Upper lobe of left lung (tissue), 6 donors: ENCODE results near the gene PRAC1. TPM values are rescaled to one million over a fixed set of nuclear protein-coding genes. Genes with fewer than 3 reads are reported as not detected.

ENCODE experiments used
- ATAC-seq, 2 donors: fragments of 200-7000 bp; cut with Tn5 transposase; one replicate each; pipeline ENCODE4 v1.9.1; 2022; ENCODE audit warnings: mild to moderate bottlenecking in 2 of 2, moderate library complexity in 2 of 2; ENCODE audit not compliant: low FRiP score in 2 of 2
- DNase-seq, 2 donors: peaks; one replicate each; pipeline ENCODE4 v3.0.0-alpha.2; 2019 to 2020
- H3K27ac ChIP-seq, 4 donors: fragments of 200-600 bp; sonication (generic); one replicate each; pipeline ENCODE4 v1.5.1; 2016 to 2019
- H3K27me3 ChIP-seq, 4 donors: fragments of 200-600 bp; sonication (generic); one replicate each; pipeline ENCODE4 v1.5.1; 2017 to 2019
- H3K36me3 ChIP-seq, 4 donors: fragments of 200-600 bp; sonication (generic); one replicate each; pipeline ENCODE4 v1.5.1; 2016 to 2019
- H3K4me1 ChIP-seq, 4 donors: fragments of 200-600 bp; sonication (generic); one replicate each; pipeline ENCODE4 v1.5.1; 2018 to 2019
- H3K4me3 ChIP-seq, 4 donors: fragments of 200-600 bp; sonication (generic); one replicate each; pipeline ENCODE4 v1.5.1; 2017 to 2019; ENCODE audit warnings: mild to moderate bottlenecking in 2 of 4, moderate library complexity in 1 of 4
- H3K9me3 ChIP-seq, 4 donors: fragments of 200-600 bp; sonication (generic); one replicate each; pipeline ENCODE4 v1.5.1; 2018 to 2019
- EP300 ChIP-seq, 4 donors: sonication (generic); formaldehyde crosslinking; IDR thresholded peaks; one replicate each; pipeline ENCODE4 v1.5.1; 2017; ENCODE audit warnings: antibody characterized with exemption in 4 of 4, control low read depth in 2 of 4
- POLR2A ChIP-seq, 4 donors: fragments of 450-650 bp; IDR thresholded peaks; one replicate each; pipeline ENCODE4 v1.5.1; 2016 to 2017; ENCODE audit warnings: antibody characterized with exemption in 4 of 4, mild to moderate bottlenecking in 2 of 4
- POLR2AphosphoS5 ChIP-seq, 2 donors: sonication (generic); formaldehyde crosslinking; IDR thresholded peaks; one replicate each; pipeline ENCODE4 v1.5.1; 2017; ENCODE audit warnings: antibody characterized with exemption in 2 of 2
- WGBS, 2 donors: methylation state at CpG; one replicate each; pipeline ENCODE4 v1.1.5; 2017 to 2018; 5-methylcytosine and 5-hydroxymethylcytosine counted together
- total RNA-seq, 6 donors: library from RNA; depleted of rRNA in 4 of 6; stranded (reverse); fragments of >200 nt in 4 of 6; gene quantifications; one replicate each; pipeline versions ENCODE4 v1.1.0 to v1.2.1, GENCODE V29; 2016 to 2021
- TF ChIP-seq, protein P1 (sequence below), 6 experiments: fragments of 450-650 bp in 4 of 6; fragments of 200-600 bp in 2 of 6; sonication (generic) in 2 of 6; IDR thresholded peaks; one replicate each; pipeline ENCODE4 v1.5.1; 2016 to 2019; ENCODE audit warnings: antibody characterized with exemption in 6 of 6
- donor health status: DM: no; HTN: no; CAD: no; lungs with moderate emphysema.
- donor health status: DM: no; HTN: yes; CAD: no; lungs with severe emphysema.

Gene PRAC1
- total RNA-seq, 6 donors from 2014 or later: not detected

DNA sequence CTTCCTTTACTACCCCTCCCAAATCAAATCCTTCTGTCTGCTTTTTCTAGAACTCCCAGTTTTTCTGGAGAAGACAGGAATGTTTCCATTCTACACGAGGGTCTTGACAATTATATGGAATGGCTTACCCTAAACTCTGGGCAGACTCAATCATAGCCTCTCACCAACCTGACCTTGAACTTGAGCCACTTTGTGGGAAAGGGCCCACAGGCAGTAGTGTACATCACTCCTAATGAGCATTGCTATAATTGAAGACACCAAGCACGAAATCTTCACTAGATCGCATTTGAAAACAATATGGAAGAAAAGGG, 7.9 kb upstream of the PRAC1 start:
- 29 to 37% methylated on average over 3 of the region's 3 CpGs for WGBS, 2 donors
- peaks cover 3 to 86% (median 55%) of the 10 kb centered on the region in 4 donors for H3K27me3 ChIP-seq
- TF ChIP-seq EP300 (IDR thresholded peaks at IDR 0.05) (no peak), POLR2A (IDR thresholded peaks at IDR 0.05) (no peak), POLR2AphosphoS5 (IDR thresholded peaks at IDR 0.05) (no peak)
- TF ChIP-seq, protein P1, sequence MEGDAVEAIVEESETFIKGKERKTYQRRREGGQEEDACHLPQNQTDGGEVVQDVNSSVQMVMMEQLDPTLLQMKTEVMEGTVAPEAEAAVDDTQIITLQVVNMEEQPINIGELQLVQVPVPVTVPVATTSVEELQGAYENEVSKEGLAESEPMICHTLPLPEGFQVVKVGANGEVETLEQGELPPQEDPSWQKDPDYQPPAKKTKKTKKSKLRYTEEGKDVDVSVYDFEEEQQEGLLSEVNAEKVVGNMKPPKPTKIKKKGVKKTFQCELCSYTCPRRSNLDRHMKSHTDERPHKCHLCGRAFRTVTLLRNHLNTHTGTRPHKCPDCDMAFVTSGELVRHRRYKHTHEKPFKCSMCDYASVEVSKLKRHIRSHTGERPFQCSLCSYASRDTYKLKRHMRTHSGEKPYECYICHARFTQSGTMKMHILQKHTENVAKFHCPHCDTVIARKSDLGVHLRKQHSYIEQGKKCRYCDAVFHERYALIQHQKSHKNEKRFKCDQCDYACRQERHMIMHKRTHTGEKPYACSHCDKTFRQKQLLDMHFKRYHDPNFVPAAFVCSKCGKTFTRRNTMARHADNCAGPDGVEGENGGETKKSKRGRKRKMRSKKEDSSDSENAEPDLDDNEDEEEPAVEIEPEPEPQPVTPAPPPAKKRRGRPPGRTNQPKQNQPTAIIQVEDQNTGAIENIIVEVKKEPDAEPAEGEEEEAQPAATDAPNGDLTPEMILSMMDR (IDR thresholded peaks at IDR 0.05): no peak
- peaks cover 12 to 22% (median 16%) of the 10 kb centered on the region in 4 donors for H3K4me1 ChIP-seq
- no peaks in the 10 kb centered on the region for H3K36me3 ChIP-seq
- no peak for ATAC-seq
- H3K27ac ChIP-seq: no peak overlapping the region
- no peak for DNase-seq
- H3K4me3 ChIP-seq: no peak overlapping the region
- no peaks in the 10 kb centered on the region for H3K9me3 ChIP-seq

DNA sequence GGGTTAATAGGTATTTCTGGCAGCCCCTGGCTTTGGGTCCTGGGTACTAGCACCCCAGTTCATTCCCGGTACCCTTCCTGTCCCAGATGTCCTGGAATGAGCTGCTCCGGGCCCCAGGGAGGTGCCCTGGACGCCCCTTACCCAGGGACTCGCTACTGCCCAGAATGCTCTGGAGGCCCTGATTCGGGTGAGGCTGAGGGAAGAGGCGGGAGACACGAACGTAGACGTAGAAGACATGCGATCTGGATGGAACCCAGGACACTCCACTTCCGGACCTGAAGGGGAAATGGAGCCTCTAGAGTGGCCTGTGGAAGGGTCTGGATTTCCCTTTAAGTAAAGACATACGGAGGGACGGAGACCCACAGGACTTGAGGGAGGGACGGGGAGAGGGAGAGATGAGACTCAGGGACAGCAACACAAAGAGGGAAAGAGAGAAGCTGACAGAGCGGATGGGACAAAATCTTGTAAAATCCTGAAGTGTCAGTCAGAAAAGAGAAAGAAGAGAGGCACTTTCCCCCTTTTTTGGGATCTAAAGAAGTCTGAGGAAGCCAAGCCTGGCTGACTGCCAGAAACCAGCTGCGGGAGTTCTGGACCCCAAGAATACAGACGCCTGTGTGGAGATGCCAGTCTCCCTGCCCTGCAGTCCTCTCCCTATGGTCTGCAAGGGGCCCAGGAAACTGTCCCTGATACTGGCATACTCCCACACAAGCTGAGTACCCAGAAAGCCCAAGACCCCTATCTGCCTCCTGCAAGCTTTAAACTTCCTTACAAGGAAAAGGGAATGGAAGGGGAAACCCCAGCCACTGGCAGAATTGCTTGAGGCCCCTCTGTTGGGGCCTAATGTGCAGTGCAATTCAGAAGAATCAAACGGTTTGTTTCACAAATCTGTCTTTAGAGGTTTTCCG, 7.3 kb upstream of the PRAC1 start:
- ATAC-seq: no peak
- no peak overlapping the region for H3K4me3 ChIP-seq

DNA sequence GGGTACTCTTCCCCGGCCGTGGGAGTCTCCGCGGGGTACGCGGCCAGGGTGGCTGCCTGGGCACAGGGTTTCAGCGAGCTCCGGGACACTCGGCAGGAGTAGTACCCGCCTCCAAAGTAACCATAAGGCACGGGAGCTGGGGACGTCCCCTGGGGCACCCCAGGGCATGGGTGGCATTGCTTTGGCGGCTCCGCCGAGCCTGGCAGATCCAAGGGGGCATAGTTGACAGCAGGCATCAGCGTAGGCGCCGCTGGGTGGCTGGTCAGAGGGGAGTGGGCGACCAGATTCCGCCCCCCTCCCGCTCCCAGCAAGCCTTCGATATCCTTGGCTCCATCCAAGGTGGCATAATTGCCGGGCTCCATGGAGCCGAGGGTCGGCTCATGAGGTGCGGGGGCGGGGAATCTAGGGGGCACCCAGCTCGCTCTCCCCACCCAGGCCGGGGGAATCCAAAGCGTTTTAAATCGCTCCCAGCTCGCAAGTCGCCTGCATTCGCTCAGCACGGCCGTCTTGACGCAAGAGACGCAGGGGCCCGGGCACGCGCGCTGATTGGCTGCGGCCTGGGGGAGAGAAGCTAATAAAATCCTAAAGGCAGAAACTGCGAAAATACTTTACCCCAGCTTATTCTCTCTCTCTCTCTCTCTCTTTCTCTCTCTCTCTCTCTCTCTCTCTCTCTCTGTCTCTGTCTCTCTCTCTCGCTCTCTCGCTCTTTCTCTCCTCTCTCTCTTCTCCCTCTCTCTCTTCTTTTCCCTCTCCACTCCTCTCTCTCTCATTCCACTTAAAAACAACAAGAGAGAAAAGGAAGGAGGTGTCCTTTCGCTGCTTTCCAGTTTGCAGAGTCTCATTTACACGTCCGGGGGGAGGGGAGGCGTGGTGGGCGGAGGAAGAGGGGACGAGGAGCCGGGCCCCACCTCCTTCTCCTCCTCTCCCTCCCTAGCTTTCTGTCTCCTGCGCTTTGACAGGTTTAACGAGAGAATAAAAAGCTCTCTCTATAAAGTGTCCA, 6.2 kb upstream of the PRAC1 start, which contains the start of gene HOXB13:
Gene HOXB13 (minus strand): TSS at position 519 of the 1,000 bp plus-strand sequence. CDS start 157 bp downstream, at position 362.
- 5% methylated on average over 36 to 40 of the region's 55 CpGs for whole genome bisulfite sequencing, 2 donors
- H3K4me3 ChIP-seq: peak within 1 kb of the TSS in 2 of 4 donors; percentile 3 to 24
- ATAC-seq: peak in 1 of 2 donors; percentile 50

More for the DNA sequence above, 7.3 kb upstream of the PRAC1 start:
- Histone ChIP-seq H3K27me3 (peaks cover 3 to 87% (median 60%) of the 10 kb centered on the region in 4 donors), H3K36me3 (no peaks in the 10 kb centered on the region), H3K9me3 (no peaks in the 10 kb centered on the region), H3K4me1 (peaks cover 16 to 28% (median 22%) of the 10 kb centered on the region in 4 donors), H3K27ac (no peak overlapping the region)
- TF ChIP-seq POLR2AphosphoS5 (IDR thresholded peaks at IDR 0.05): no peak
- no peak for TF ChIP-seq EP300 (IDR thresholded peaks at IDR 0.05)
- DNase-seq: no peak
- WGBS, 2 donors: 6 to 9% methylated on average over 18 to 19 of the region's 19 CpGs

DNA sequence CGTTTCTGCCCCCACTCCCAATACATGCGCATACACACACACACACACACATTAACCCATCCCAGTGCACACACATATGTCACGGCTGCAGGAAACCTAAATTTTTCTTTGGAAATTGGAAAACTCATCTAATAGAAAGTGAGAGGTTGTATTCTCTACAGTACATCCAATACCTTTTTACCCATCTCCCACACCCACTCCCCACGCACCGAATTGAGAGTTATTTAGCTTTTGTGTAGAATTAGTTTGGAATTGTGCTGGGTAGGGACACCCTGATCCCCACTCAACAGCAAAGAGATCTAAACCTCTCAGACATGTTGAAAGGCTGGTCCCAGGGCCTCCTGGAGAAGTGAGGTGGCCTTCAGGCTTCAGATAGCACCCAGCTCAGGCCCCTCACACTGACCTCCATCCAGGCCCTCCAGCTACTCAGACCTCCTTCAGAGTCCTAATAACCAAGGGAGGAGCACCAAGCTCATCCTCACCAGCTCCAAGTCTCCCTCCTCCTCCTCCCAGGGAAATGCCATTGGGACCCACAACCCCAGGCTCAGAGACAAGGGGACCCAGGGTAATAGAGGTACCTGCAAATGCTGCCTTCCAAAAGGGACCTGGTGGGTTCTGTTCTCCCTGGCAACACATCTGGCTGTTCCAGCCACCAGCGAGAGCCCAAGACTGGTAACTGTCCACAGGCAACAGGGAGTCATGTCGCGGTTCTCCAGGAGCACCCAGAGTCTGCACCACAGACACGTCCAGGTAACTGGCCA, 5.3 kb upstream of the PRAC1 start:
- Histone ChIP-seq H3K4me3 (no peak overlapping the region), H3K4me1 (peaks cover 27 to 40% (median 32%) of the 10 kb centered on the region in 4 donors), H3K27ac (no peak overlapping the region), H3K36me3 (no peaks in the 10 kb centered on the region), H3K9me3 (no peaks in the 10 kb centered on the region), H3K27me3 (peaks cover 2 to 87% (median 66%) of the 10 kb centered on the region in 4 donors)
- WGBS, 2 donors: 34 to 52% methylated on average over 5 to 9 of the region's 9 CpGs
- no peak for TF ChIP-seq POLR2AphosphoS5 (IDR thresholded peaks at IDR 0.05)
- no peak for TF ChIP-seq EP300 (IDR thresholded peaks at IDR 0.05)
- ATAC-seq (no peak), DNase-seq (no peak)

More for the DNA sequence above, 6.2 kb upstream of the PRAC1 start, which contains the start of gene HOXB13:
- H3K36me3 ChIP-seq: no peaks in the 10 kb centered on the region
- peak in 1 of 2 donors; percentile 90 for DNase-seq
- H3K9me3 ChIP-seq: no peaks in the 10 kb centered on the region
- H3K27ac ChIP-seq: no peak within 1 kb of the TSS
- TF ChIP-seq EP300 (IDR thresholded peaks at IDR 0.05): no peak
- no peak for TF ChIP-seq POLR2A (IDR thresholded peaks at IDR 0.05)
- TF ChIP-seq, protein P1 (IDR thresholded peaks at IDR 0.05): no peak
- no peak for TF ChIP-seq POLR2AphosphoS5 (IDR thresholded peaks at IDR 0.05)
- H3K27me3 ChIP-seq: peaks cover 3 to 87% (median 61%) of the 10 kb centered on the region in 4 donors
- peaks cover 25 to 39% (median 32%) of the 10 kb centered on the region in 4 donors for H3K4me1 ChIP-seq

DNA sequence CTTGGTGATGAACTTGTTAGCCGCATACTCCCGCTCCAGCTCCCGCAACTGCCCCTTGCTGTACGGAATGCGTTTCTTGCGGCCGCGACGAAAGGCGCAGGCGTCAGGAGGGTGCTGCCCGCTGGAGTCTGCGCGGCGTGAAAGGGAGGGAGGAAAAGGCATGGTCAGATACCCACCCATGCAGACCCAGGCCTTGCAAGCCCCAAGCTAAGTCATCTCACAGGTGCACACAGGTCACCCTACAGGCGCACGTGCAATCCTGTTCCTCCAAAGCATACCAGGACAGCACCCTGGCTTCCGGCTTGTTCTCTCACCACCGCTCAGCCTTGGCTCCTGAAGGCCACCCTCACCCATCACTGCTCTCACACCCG, 4.6 kb upstream of the PRAC1 start:
- H3K36me3 ChIP-seq: no peaks in the 10 kb centered on the region
- 11 to 14% methylated on average over 16 to 20 of the region's 20 CpGs for WGBS, 2 donors
- H3K27ac ChIP-seq: no peak overlapping the region
- no peaks in the 10 kb centered on the region for H3K9me3 ChIP-seq
- no peak for ATAC-seq
- TF ChIP-seq, protein P1 (IDR thresholded peaks at IDR 0.05): no peak
- TF ChIP-seq POLR2AphosphoS5 (IDR thresholded peaks at IDR 0.05) (no peak), POLR2A (IDR thresholded peaks at IDR 0.05) (no peak), EP300 (IDR thresholded peaks at IDR 0.05) (no peak)
- no peak for DNase-seq
- peaks cover 27 to 40% (median 32%) of the 10 kb centered on the region in 4 donors for H3K4me1 ChIP-seq
- peaks cover 2 to 90% (median 69%) of the 10 kb centered on the region in 4 donors for H3K27me3 ChIP-seq
- H3K4me3 ChIP-seq: no peak overlapping the region
